Non-pigmented ciliary epithelial cell (primary cell): ENCODE results near the gene RYR2.
"Not testable (repeated sequence)": the region's sequence is repeated elsewhere in the genome, so short reads cannot be mapped to it uniquely, and the experiment has no call there.

Experiments used
- DNase-seq: peaks from one replicate; pipeline ENCODE4 v3.0.0-alpha.2; 2010; ENCODE audit warnings: low read depth

RYR2 gene

GRCh38 chr1:237355022-237355421 is 313.0 kb downstream of the RYR2 start:
- DNase-seq: no peak

- DNase-seq: no peak
Observed at GRCh38 chr1:237358555-237358954, 316.6 kb downstream of the RYR2 start.

GRCh38 chr1:237367758-237368157 is 325.8 kb downstream of the RYR2 start:
- no peak for DNase-seq

- DNase-seq: not testable (repeated sequence)
Observed at GRCh38 chr1:237371477-237371876, 329.5 kb downstream of the RYR2 start.

GRCh38 chr1:237383791-237384190 is 341.8 kb downstream of the RYR2 start:
- no peak for DNase-seq

- DNase-seq: no peak
Observed at GRCh38 chr1:237384213-237384612, 342.2 kb downstream of the RYR2 start.

- DNase-seq: no peak
Observed at GRCh38 chr1:237386362-237387143, 344.6 kb downstream of the RYR2 start.

- no peak for DNase-seq
Observed at GRCh38 chr1:237387144-237387505, 345.1 kb downstream of the RYR2 start.

- no peak for DNase-seq
Observed at GRCh38 chr1:237390823-237391222, 348.8 kb downstream of the RYR2 start.

GRCh38 chr1:237393632-237394031 is 351.6 kb downstream of the RYR2 start:
- DNase-seq: no peak

GRCh38 chr1:237394281-237394680 is 352.3 kb downstream of the RYR2 start:
- DNase-seq: no peak

GRCh38 chr1:237396426-237396825 is 354.4 kb downstream of the RYR2 start:
- no peak for DNase-seq

GRCh38 chr1:237398751-237399150 is 356.8 kb downstream of the RYR2 start:
- DNase-seq: no peak

- no peak for DNase-seq
Observed at GRCh38 chr1:237405912-237406311, 363.9 kb downstream of the RYR2 start.

GRCh38 chr1:237411621-237412020 is 369.6 kb downstream of the RYR2 start:
- DNase-seq: no peak

GRCh38 chr1:237416924-237417655 is 375.1 kb downstream of the RYR2 start:
- DNase-seq: no peak

GRCh38 chr1:237428809-237429208 is 386.8 kb downstream of the RYR2 start:
- DNase-seq: no peak

GRCh38 chr1:237429252-237429651 is 387.3 kb downstream of the RYR2 start:
- no peak for DNase-seq

- DNase-seq: no peak
Observed at GRCh38 chr1:237431448-237431847, 389.5 kb downstream of the RYR2 start.

- no peak for DNase-seq
Observed at GRCh38 chr1:237440346-237440745, 398.4 kb downstream of the RYR2 start.

- no peak for DNase-seq
Observed at GRCh38 chr1:237444120-237444790, 402.3 kb downstream of the RYR2 start.

GRCh38 chr1:237448042-237448441 is 406.1 kb downstream of the RYR2 start:
- no peak for DNase-seq

GRCh38 chr1:237457573-237457972 is 415.6 kb downstream of the RYR2 start:
- DNase-seq: no peak
